ENCODE results near the gene TSSK6. TPM values are rescaled to one million over a fixed set of nuclear protein-coding genes. Genes with fewer than 3 reads are reported as not detected.

Gene TSSK6
- total and polyA plus RNA-seq, 2 experiments from 2014 or later, result 0.63 to 4.9 TPM

DNA sequence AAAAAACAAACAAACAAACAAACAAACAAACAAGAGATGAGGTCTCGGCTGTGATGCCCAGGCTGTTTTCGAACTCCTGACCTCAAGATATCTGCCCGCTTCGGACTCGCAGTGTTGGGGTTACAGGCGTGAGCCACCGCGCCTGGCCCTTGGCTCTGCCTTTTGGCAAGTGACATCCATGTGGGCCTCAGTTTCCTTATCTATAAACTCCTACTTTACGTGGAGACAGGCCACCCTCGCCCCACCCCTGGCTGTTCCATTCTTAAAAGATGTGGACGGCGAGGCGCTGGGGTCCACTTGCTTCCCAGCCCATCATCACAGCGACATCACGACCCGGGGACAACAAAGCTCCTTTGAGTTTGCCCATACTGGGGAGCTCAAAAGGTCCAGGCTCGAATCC lies 1.7 kb downstream of the TSSK6 start:
- Histone ChIP-seq H3K36me3 (ENCODE audit: insufficient read depth) (no peaks in the 10 kb centered on the region), H4K20me1 (replicated peaks; ENCODE audit: insufficient read depth) (0 out of 2 replicates have a peak, but pooled peaks cover 8% of the 10 kb centered on the region), H3K4me1 (ENCODE audit: insufficient read depth) (no peaks in the 10 kb centered on the region; the same call in 1 of the 2 replicates), H3K27me3 (ENCODE audit: insufficient read depth) (no peaks in the 10 kb centered on the region), H3K4me3 (no peak overlapping the region), H3K27ac (ENCODE audit: low read depth) (no peak overlapping the region), H3K9me2 (ENCODE audit: insufficient read depth) (no peaks in the 10 kb centered on the region), H3F3A (replicated peaks; ENCODE audit: low read depth) (peaks cover 11% of the 10 kb centered on the region; the same call in 1 of the 2 replicates), H3K79me2 (replicated peaks; ENCODE audit: insufficient read depth) (peaks cover 22% of the 10 kb centered on the region), H2AFZ (no peak overlapping the region), H3K4me2 (no peak overlapping the region)
- H3K27ac Mint-ChIP-seq, result no peak overlapping the region
- ATAC-seq, result no peak
- H3K36me3 Mint-ChIP-seq (ENCODE audit: low read depth), result peaks cover 11% of the 10 kb centered on the region; the same call in 2 of the 3 replicates
- no peaks in the 10 kb centered on the region; the same call in 2 of the 3 replicates for H3K9me3 Mint-ChIP-seq
- DNase-seq (ENCODE audit: low spot score), result no peak
- H3K4me1 Mint-ChIP-seq, result peaks cover 7% of the 10 kb centered on the region; the same call in 2 of the 3 replicates
- no peak for TF ChIP-seq EZH2phosphoT487 (IDR thresholded peaks at IDR 0.05; ENCODE audit: unreplicated experiment)
- TF ChIP-seq NANOG (IDR thresholded peaks at IDR 0.05; ENCODE audit: borderline replicate concordance), result no peak
- no peak for TF ChIP-seq CREB1 (CRISPR knock-in tag; IDR thresholded peaks at IDR 0.05; ENCODE audit: low read depth)
- no peak for TF ChIP-seq JUNB (IDR thresholded peaks at IDR 0.05; ENCODE audit: unreplicated experiment)
- TF ChIP-seq ZNF331 (CRISPR knock-in tag; IDR thresholded peaks at IDR 0.05; ENCODE audit: low read depth), result no peak
- no peak for TF ChIP-seq STAT1 (IDR thresholded peaks at IDR 0.05; ENCODE audit: unreplicated experiment)
- TF ChIP-seq, protein P1, sequence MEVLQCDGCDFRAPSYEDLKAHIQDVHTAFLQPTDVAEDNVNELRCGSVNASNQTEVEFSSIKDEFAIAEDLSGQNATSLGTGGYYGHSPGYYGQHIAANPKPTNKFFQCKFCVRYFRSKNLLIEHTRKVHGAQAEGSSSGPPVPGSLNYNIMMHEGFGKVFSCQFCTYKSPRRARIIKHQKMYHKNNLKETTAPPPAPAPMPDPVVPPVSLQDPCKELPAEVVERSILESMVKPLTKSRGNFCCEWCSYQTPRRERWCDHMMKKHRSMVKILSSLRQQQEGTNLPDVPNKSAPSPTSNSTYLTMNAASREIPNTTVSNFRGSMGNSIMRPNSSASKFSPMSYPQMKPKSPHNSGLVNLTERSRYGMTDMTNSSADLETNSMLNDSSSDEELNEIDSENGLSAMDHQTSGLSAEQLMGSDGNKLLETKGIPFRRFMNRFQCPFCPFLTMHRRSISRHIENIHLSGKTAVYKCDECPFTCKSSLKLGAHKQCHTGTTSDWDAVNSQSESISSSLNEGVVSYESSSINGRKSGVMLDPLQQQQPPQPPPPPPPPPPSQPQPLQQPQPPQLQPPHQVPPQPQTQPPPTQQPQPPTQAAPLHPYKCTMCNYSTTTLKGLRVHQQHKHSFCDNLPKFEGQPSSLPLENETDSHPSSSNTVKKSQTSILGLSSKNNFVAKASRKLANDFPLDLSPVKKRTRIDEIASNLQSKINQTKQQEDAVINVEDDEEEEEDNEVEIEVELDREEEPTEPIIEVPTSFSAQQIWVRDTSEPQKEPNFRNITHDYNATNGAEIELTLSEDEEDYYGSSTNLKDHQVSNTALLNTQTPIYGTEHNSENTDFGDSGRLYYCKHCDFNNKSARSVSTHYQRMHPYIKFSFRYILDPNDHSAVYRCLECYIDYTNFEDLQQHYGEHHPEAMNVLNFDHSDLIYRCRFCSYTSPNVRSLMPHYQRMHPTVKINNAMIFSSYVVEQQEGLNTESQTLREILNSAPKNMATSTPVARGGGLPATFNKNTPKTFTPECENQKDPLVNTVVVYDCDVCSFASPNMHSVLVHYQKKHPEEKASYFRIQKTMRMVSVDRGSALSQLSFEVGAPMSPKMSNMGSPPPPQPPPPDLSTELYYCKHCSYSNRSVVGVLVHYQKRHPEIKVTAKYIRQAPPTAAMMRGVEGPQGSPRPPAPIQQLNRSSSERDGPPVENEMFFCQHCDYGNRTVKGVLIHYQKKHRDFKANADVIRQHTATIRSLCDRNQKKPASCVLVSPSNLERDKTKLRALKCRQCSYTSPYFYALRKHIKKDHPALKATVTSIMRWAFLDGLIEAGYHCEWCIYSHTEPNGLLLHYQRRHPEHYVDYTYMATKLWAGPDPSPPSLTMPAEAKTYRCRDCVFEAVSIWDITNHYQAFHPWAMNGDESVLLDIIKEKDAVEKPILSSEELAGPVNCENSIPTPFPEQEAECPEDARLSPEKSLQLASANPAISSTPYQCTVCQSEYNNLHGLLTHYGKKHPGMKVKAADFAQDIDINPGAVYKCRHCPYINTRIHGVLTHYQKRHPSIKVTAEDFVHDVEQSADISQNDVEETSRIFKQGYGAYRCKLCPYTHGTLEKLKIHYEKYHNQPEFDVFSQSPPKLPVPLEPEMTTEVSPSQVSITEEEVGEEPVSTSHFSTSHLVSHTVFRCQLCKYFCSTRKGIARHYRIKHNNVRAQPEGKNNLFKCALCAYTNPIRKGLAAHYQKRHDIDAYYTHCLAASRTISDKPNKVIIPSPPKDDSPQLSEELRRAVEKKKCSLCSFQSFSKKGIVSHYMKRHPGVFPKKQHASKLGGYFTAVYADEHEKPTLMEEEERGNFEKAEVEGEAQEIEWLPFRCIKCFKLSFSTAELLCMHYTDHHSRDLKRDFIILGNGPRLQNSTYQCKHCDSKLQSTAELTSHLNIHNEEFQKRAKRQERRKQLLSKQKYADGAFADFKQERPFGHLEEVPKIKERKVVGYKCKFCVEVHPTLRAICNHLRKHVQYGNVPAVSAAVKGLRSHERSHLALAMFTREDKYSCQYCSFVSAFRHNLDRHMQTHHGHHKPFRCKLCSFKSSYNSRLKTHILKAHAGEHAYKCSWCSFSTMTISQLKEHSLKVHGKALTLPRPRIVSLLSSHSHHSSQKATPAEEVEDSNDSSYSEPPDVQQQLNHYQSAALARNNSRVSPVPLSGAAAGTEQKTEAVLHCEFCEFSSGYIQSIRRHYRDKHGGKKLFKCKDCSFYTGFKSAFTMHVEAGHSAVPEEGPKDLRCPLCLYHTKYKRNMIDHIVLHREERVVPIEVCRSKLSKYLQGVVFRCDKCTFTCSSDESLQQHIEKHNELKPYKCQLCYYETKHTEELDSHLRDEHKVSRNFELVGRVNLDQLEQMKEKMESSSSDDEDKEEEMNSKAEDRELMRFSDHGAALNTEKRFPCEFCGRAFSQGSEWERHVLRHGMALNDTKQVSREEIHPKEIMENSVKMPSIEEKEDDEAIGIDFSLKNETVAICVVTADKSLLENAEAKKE (CRISPR knock-in tag; IDR thresholded peaks at IDR 0.05), result no peak
- TF ChIP-seq, protein P2, sequence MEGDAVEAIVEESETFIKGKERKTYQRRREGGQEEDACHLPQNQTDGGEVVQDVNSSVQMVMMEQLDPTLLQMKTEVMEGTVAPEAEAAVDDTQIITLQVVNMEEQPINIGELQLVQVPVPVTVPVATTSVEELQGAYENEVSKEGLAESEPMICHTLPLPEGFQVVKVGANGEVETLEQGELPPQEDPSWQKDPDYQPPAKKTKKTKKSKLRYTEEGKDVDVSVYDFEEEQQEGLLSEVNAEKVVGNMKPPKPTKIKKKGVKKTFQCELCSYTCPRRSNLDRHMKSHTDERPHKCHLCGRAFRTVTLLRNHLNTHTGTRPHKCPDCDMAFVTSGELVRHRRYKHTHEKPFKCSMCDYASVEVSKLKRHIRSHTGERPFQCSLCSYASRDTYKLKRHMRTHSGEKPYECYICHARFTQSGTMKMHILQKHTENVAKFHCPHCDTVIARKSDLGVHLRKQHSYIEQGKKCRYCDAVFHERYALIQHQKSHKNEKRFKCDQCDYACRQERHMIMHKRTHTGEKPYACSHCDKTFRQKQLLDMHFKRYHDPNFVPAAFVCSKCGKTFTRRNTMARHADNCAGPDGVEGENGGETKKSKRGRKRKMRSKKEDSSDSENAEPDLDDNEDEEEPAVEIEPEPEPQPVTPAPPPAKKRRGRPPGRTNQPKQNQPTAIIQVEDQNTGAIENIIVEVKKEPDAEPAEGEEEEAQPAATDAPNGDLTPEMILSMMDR (conservative IDR thresholded peaks at IDR 0.05; ENCODE audit: low read depth in 2 of 2), result no peak
- no peak for TF ChIP-seq REST (IDR thresholded peaks at IDR 0.05; ENCODE audit: unreplicated experiment)
- H3K27me3 Mint-ChIP-seq (ENCODE audit: insufficient read depth, low read depth, poor library complexity), result peaks cover 21% of the 10 kb centered on the region
- no peak overlapping the region for H3K4me3 Mint-ChIP-seq

All from GM23338 (cell line).